CD4-positive, alpha-beta T cell treated with Interleukin-6 for 4 hours (primary cell): ENCODE measurements around the gene IL12RB1.
"Not testable (repeated sequence)": the region's sequence is repeated elsewhere in the genome, so short reads cannot be mapped to it uniquely, and the experiment has no call there.

Source experiments
- DNase-seq: peaks from one replicate; pipeline ENCODE4 v3.0.0-alpha.2; 2020; ENCODE audit warnings: mixed read lengths

The IL12RB1 gene

DNA sequence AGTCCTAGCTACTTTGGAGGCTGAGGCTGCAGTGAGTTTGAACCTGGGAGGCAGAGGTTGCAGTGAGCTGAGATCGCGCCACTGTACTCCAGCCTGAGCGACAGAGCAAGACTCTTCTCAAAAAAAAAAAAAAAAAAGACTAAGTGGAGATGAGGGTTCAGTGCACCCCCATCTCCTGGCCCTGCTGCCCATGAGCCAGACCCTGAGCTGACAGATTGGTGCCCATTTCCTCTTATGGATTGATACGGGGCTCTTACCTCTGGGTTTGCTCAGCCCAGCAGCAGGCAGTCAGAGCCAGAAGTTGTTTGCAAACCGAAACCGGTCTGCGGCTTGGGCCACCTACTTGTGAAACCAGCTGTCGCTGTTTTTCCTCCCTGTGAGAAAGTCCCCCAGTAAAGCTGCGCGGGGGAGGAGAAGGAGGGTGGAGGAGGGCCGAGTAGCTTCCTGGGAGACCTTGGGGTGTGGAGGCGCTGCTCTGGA, 41.9 kb downstream of the IL12RB1 start:
- peak; percentile 88 for DNase-seq

DNA sequence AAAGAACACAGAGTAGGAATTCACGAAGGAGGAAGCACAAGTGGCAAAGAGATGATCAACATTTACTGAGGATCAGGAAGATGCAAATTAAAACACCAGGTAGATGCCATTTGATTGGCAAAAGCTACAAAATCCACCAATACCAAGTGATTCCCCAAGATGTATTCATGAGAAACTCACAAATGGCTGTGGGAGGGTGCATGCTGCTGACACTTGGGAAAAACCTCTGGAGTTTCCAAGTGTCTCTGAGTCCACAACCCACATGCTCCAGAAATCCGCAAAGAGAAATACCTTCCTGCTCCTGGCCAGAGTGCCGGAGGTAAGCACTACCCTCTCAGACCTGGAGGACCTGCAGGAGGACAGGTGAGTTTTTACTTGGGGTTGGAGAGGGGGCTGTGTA, 43.1 kb downstream of the IL12RB1 start:
- no peak for DNase-seq

DNA sequence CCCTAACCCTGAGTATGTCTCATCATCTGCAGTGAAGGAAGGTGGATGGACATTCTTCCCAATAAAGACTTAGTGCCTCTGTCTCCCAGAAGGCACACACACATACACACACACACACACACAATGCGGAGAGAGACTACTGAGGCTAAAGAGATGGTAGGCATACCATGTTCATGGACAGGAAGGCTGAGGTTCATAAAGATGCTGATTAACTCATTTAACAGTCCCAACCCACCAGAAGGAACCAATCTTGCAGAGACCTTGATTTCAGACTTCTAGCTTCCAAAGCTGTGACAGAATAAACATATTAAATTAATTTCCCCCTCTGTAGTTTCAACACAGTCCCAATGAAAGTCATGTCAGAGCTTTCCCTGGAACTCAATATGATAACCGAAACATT, 45.7 kb downstream of the IL12RB1 start:
- no peak for DNase-seq

DNA sequence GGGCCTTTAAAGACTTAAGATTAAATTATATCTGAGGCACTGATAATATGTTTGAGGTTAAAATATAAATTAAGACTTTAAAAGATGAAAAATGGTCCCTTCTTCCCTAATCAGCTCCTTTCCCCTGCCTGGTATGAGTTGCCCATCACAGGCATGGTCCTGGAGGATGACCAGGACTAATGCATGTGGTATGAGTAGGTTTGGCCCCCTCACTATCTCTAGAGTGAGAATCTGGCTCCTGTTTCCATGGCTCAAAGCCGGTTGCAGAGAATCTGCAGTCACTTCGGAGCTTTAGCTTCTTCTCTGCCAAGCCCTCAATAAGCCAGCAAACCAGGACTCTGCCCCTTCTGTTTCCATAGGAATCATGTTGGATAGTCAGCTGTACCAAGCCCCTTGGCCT, 54.6 kb downstream of the IL12RB1 start:
- not testable (repeated sequence) for DNase-seq

DNA sequence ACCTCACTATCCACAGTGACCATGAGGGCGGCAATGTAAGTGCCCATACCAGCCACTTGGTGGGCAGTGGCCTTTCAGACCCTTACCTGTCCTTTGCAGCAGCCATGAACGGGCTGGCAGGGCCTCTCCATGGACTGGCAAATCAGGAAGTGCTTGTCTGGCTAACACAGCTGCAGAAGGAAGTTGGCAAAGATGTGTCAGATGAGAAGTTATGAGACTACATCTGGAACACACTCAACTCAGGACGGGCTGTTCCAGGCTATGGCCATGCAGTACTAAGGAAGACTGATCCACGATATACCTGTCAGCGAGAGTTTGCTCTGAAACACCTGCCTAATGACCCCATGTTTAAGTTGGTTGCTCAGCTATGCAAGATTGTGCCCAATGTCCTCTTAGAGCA, 55.3 kb downstream of the IL12RB1 start:
- not testable (repeated sequence) for DNase-seq

DNA sequence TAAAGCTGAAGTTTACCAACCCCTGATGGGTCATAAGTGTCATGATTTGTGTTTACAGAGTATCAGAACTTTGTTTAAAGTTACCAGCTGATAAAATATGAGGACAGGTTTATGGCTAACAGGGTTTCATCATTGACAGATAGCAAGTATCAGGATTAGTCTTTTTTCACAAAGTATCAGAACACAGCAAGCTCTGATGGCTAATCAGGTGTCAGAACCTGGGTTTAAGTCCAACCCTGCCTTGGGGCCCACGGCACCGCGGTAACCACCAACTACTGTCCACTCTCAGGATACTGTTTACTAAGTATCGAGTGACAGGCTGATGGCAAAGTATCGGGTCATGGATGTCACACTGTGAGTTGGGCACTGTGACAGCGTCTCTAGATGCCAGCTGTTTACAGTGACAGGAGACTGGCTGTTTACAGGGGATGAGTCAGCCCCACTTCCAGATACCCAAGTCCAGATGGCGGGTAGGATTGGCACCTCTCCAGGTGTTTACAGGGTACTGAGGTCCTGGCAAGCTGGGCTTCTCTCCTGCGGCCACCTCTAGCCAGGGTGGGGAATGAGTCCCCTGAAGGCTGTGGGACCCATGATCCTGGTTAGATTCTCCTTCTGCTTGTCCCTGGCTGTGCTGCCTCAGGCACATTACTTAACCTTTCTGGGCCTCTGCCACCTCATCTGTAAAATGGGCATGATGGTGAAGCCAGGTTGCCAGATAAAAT, 57.0 kb downstream of the IL12RB1 start:
- DNase-seq, result no peak

DNA sequence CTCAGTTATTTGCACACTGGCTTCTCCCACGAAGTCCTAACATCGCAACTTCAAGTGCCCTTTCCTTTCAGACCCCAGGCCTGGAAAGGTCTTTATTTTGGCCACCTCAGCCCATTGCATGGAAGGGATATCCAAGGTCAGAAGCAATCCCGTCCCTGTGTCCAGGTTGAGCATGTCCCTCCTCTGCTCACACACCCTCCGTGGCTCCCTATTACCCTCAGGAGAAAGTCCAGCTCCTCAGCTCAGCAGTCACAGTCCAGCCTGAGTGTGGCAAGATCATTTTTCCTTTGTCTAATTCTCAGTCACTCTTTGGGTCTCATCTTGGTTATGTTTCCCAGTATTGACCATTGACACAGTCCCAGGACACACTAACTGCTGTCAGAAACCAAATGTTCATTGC, 59.6 kb downstream of the IL12RB1 start:
- no peak for DNase-seq

DNA sequence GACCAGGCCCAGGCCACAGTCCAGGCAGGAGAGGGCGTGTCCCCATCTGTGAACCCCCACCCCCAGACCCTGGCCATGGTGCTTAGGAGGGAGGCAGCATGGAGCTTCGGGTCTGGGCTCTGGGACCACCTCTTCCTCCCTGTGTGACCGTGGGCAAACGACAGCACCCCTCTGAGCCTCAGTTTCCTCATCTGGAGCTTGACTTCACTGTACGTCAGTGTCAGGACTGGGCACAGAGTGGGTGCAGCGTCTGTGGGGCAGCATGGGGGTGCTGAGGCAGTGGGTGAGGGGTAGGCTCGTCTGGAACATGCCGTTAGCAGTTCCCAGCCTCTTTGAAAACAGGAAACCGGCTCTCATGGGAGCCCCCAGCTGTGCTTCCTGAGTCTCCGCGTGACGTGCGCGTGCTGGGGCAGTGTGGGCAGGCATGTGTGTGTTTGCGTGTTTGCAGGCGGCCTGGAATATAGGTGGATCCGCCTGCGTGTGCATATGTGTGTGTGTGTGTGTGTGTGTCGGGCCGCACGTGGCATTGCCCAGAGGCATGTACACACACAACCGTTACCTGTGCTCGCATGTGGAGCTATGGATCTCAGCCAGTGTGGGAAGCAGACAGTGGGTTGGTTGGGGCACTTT, 63.0 kb downstream of the IL12RB1 start:
- peak; percentile 90 for DNase-seq

DNA sequence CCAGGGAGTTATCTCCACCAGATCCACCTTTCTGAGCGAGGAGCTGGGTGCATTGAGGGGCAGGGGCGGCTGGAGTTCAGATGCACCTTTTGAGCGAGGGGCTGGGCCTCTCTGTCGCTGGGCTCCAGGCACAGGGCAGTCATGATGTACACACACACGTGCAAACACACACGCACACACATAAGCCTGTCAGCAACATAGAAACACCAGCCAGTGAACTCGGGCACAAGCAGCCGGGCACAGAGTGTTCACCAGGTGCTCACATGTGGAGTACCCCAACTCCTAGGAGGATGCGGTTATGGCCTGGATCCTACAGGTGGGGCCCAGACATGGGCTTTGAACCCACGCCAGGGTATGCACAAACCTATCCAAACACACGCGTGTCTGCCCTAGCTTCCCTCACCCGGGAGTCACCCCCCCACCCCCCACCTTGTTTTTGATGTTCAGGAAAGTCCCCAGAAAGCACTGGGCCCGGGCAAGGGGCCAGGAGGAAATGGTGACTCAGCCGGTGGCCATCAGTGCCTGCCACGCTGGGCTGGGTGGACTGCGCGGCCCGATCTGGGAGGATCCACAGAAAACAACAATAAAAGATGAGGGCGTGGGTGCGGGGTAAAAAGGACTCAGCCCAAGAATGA, 65.5 kb downstream of the IL12RB1 start:
- peak; percentile 90 for DNase-seq

DNA sequence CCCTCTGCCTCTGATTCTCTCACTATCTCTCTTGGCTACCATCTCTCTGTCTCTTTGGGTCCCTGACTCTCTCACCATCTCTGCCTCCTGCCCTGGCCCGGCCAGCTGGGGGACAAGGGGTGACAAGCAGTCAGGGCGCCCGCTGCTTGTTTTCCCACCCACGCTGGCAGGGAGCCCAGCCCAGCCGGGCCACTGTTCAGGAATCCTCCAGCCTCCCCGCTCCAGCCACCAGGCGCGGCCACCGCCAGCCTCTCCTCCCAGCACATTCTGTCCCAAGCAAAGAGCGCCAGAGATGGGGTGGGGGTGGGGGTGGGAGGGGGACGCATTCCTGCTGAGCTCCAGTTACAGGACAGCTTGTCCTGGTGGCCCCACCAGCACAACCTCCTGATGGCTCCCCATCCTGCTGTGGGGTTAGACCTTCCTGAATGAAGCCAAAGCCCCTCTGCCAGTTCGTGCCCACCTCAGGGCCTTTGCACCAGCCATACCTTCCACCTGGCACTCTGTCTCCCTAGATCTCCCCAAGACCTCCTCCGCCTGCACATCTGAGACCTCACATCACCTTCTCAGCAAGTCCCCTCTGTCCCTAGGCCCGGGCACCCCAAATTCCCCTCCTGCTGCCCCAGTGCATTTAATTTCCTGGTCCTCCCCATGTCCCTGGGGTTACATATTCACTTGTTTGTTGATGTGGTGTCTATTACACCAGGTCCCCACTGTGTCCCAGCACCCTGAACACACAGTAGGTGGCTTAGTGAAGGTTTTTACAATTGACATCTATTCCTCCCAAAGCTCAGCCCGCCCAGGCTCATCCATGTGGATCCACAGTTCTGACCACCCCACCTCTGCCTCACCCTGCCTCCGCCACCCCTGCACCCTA, 66.3 kb downstream of the IL12RB1 start:
- DNase-seq, result no peak

DNA sequence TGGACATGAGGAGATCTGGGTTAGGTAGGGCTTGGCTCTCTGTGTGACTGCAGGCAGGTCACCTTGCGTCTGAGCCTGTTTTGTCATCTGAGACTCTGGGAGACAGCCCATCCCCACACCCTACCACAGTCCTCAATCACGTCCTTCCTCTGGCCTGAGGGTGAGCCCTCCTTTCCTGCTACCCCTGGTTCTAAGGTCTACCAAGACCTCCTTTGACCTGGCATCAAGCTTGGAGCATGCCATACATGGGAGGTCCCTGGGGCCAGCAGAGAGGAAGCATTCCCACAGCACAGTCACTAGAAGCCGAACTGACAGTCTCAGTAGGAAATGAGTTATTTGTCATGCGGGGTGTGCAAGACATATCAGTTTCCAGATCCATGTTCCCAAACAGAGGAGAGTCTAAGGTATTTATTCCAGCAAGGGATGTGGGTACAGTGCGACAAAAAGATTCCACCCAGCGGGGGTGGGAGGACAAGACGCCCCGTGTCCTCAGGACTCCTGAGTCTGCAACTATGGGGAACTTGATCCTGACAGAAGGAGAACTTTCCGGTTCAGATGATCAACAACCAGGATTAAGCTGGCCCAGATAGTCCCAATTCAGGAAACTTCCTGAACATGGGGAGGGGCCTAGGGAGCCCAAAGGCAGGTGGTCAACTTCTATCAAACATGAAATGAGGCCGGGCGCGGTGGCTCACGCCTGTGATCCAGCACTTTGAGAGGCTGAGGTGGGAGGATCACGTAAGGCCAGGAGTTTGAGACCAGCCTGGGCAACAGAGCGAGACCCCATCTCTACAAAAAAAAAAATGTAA, 69.3 kb downstream of the IL12RB1 start:
- no peak for DNase-seq

DNA sequence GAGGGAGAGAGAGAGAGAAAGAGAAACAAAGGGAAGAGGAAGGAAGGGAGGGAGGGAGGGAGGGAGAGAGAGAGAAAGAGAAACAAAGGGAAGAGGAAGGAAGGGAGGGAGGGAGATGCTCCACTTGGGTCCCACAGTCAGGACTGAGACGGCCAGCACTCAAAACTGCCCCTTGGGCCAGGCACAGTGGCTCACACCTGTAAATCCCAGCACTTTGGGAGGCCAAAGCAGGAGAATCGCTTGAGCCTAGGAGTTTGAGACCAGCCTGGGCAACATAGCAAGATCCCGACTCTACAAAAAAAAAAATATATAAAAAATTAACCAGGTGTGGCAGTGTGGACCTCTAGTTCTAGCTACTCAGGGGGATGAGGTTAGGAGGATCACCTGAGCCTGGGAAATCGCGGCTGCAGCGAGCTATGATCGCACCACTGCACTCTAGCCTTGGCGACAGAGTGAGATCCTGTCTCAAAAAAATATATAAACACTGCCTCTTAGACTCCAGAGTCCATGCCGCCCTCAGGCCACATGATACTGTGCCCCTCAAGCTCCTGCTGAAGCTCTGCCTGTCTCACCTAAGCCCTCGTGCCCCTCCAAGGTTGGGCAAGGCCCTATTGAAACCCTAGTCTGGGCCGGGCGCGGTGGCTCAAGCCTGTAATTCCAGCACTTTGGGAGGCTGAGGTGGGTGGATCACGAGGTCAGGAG, 70.4 kb downstream of the IL12RB1 start:
- DNase-seq, result no peak

DNA sequence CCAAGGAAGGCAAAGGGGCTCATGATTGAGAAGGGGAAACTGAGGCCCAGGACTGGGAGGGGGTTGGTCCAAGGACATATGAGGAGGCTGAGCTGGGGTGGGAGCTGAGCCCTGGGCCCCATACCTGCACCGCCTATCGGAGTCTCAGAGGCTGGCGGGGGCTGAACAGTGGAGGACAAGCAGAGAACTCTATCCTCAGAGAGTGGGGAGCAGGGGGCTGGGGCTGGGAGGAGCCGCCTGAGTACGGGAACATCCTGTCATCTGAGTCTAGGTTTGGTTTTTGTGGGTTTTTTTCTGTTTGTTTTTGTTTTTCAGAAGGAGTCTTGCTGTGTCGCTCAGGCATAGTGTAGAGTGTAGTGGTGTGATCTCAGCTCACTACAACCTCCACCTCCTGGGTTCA, 72.5 kb downstream of the IL12RB1 start:
- peak; percentile 79 for DNase-seq

DNA sequence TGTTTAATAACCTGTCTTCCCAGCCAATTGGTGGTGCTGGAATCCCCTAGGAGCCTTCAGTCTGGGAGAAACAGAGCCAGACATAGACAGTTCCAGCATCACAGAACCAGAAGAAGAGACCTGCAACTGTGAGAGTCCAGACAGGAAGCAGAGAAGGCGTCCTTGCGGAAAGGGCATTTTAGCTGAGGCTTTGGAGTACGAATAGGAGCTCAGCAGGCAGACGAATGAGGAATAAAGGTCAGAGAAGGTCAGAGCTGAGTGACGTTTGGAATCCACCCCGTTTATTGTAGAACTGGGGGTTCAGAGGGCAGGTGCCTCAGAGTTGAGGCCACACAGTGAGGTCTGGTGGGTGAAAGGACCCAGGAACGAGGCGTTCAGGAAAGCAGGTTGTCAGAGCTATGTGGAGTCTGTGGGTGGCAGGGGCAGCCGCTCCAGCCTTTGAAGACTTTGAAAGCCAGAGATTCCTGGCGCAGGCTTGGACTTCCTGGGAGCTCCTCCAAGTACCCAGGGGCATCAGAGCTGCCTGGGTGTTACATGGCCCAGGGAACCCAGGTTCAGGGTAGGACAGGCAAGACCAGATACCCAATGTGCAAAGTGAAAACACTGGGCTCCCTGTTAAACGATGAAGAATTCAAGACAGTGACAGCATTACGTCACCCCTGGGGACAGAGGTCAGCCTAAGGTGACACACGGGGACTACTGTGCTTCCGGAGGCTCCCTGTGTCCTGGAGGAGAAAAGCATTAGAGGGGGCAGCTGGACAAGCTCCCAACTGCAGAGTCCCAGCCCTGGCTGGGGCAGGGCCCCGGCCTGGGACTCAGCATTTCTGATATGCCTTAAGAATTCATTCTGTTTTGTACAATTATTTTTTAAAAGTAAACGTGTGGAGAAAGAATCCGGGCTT, 73.3 kb downstream of the IL12RB1 start:
- DNase-seq, result peak; percentile 37

DNA sequence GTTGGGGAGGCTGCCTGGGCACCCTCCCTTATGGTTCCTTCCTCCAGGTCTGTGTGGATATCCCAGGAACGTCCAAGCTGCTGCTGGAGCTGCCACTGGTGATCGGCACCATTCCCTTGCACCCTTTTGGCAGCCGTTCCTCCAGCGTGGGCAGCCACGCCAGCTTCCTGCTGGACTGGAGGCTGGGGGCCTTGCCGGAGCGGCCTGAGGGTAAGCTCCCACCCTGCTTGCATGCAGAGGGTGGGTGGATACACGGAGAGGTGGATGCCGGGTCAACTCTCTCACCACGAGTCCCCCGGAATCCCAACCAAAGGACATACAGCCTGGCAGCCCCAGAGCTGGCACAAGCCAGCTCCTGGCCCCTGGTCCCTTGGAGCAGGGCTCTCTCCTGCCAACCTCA, 76.6 kb downstream of the IL12RB1 start:
- no peak for DNase-seq

DNA sequence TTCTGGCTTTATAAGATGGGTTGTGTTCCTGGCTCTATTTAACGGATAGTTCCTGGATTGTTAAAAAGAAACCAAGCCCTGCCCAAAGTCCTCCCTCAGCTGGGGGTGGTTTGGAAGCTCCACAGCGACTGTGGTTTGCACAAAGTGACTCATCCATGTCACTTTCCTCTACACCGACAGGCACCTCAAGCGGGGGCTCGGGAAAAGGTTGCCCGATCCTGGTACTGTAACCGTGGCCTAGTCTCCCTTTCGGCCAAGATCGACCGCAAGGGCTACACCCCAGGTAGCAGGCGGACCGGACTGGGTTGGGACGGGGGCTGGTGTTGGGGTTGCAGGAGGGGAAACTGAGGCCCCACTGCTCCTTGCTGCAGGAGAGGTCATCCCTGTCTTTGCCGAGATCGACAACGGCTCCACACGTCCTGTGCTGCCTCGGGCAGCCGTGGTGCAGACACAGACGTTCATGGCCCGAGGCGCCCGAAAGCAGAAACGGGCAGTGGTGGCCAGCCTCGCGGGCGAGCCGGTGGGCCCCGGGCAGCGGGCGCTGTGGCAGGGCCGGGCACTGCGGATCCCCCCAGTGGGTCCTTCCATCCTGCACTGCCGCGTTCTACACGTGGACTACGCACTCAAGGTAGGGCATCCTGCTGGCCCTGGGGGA, 77.2 kb downstream of the IL12RB1 start:
- peak; percentile 53 for DNase-seq
